Esophagus squamous epithelium (tissue), 5 donors: ENCODE measurements around the gene FNDC3B. TPM values are rescaled to one million over a fixed set of nuclear protein-coding genes. Genes with fewer than 3 reads are reported as not detected.
A peak's percentile ranks its signal among the peaks of the same experiment; 100 is the strongest.
"Not testable (repeated sequence)": the region's sequence is repeated elsewhere in the genome, so short reads cannot be mapped to it uniquely, and the experiment has no call there.

Experiments
- DNase-seq: peaks from one replicate; lab custom pipeline; 2025; lab: John Stamatoyannopoulos, UW
- H3K27ac ChIP-seq, 4 donors: fragments of 200-600 bp; sonication (generic); one replicate each; pipeline ENCODE4 v1.5.1; 2016 to 2019; ENCODE audit warnings: mild to moderate bottlenecking in 1 of 4
- H3K27me3 ChIP-seq, 4 donors: fragments of 200-600 bp; sonication (generic); 1 replicate in 3 of 4; 2 replicates in 1 of 4; pipeline versions ENCODE4 v1.5.1 to v1.6.0; 2017 to 2021; ENCODE audit warnings: antibody characterized with exemption in 1 of 4
- H3K36me3 ChIP-seq, 3 donors: fragments of 200-600 bp; sonication (generic); one replicate each; pipeline ENCODE4 v1.5.1; 2016 to 2019
- H3K4me1 ChIP-seq, 3 donors: fragments of 200-600 bp; sonication (generic); one replicate each; pipeline ENCODE4 v1.5.1; 2017 to 2019
- H3K4me3 ChIP-seq, 4 donors: fragments of 200-600 bp; sonication (generic); 1 replicate in 3 of 4; 2 replicates in 1 of 4; pipeline ENCODE4 v1.5.1; 2016 to 2019; ENCODE audit warnings: mild to moderate bottlenecking in 2 of 4, moderate library complexity in 1 of 4
- H3K9me3 ChIP-seq, 3 donors: fragments of 200-600 bp; sonication (generic); one replicate each; pipeline ENCODE4 v1.5.1; 2016 to 2019
- CTCF ChIP-seq, 6 experiments: fragments of 450-650 bp in 4 of 6; fragments of 200-600 bp in 2 of 6; sonication (generic) in 2 of 6; IDR thresholded peaks; one replicate each; pipeline ENCODE4 v1.5.1; 2016 to 2019; ENCODE audit warnings: antibody characterized with exemption in 6 of 6, mild to moderate bottlenecking in 4 of 6, moderate library complexity in 4 of 6
- POLR2A ChIP-seq, 4 donors: fragments of 450-650 bp; IDR thresholded peaks; one replicate each; pipeline ENCODE4 v1.6.1; 2017; ENCODE audit warnings: antibody characterized with exemption in 4 of 4, mild to moderate bottlenecking in 4 of 4, moderate library complexity in 3 of 4
- WGBS, 2 donors: methylation state at CpG; one replicate each; pipeline ENCODE4 v1.1.5; 2018; 5-methylcytosine and 5-hydroxymethylcytosine counted together
- intact Hi-C: fragments of 100-400 bp; cut with DNase I; formaldehyde crosslinking; loops from one replicate; pipeline ENCODE4 v1.15.0; 2022
- total RNA-seq, 4 donors: library from RNA; depleted of rRNA; stranded (reverse); fragments of >200 nt; gene quantifications; one replicate each; pipeline ENCODE4 v1.1.0, GENCODE V29; 2016
- donor health status: DM: yes; HTN: yes; CAD: no.

Gene FNDC3B
- total RNA-seq, 4 donors from 2014 or later: 7.7 to 44.3 (median 20.4) TPM

DNA sequence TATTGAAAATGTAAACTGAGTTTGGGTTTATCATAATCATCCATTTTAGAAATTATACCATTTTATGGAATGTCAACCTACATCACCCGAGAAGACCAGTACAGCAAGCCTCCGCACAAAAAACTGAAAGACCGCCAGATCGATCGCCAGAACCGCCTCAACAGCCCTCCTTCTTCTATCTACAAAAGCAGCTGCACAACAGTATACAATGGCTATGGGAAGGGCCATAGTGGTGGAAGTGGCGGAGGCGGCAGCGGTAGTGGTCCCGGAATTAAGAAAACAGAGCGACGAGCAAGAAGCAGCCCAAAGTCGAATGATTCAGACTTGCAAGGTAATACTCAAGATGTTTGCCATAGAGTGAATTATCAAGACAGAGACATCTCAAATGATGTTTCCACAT lies 211.8 kb downstream of the FNDC3B start:
- intact Hi-C loops: no loop called here
- no peaks in the 10 kb centered on the region for H3K27me3 ChIP-seq
- H3K9me3 ChIP-seq: no peaks in the 10 kb centered on the region
- no peak for TF ChIP-seq POLR2A (IDR thresholded peaks at IDR 0.05)
- TF ChIP-seq CTCF (IDR thresholded peaks at IDR 0.05): no peak
- H3K4me3 ChIP-seq: no peak overlapping the region
- no peak overlapping the region for H3K27ac ChIP-seq
- peaks cover 0 to 20% (median 0%) of the 10 kb centered on the region in 3 donors for H3K36me3 ChIP-seq
- peaks cover 0 to 20% (median 15%) of the 10 kb centered on the region in 3 donors for H3K4me1 ChIP-seq
- WGBS, 2 donors: 96 to 100% methylated on average over 13 of the region's 13 CpGs
- DNase-seq: no peak

GRCh38 chr3:172253200-172253599 lies 213.8 kb downstream of the FNDC3B start:
- WGBS, 2 donors: 86 to 90% methylated on average over 5 of the region's 5 CpGs
- H3K4me3 ChIP-seq: no peak overlapping the region
- peaks cover 0 to 28% (median 24%) of the 10 kb centered on the region in 3 donors for H3K4me1 ChIP-seq
- intact Hi-C loops: no loop called here
- TF ChIP-seq CTCF (IDR thresholded peaks at IDR 0.05): no peak
- TF ChIP-seq POLR2A (IDR thresholded peaks at IDR 0.05): no peak
- H3K9me3 ChIP-seq: no peaks in the 10 kb centered on the region
- H3K27me3 ChIP-seq: no peaks in the 10 kb centered on the region
- DNase-seq: no peak
- no peak overlapping the region for H3K27ac ChIP-seq
- peaks cover 0 to 15% (median 0%) of the 10 kb centered on the region in 3 donors for H3K36me3 ChIP-seq

DNA sequence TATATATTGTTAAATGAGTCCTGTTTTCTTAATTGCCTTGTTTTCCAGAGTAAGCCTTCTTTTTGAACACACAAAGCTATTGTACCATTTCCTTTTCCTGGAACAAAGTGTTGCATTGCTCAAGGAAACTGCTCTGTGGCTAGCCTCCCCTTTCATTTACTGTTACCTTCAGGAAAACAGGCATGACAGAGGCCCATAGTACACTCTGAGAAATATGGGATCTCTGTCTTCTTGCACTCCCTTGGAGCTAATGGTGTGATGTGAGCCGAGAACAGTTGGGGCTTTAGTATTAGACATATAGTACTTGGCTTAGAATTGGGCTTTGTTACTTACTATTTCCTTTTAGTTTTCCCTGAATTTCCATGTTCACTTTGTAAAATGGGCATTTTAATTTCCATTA lies 215.2 kb downstream of the FNDC3B start:
- Histone ChIP-seq H3K36me3 (peaks cover 0 to 15% (median 0%) of the 10 kb centered on the region in 3 donors), H3K4me1 (peaks cover 0 to 41% (median 35%) of the 10 kb centered on the region in 3 donors), H3K9me3 (no peaks in the 10 kb centered on the region), H3K27ac (peak overlapping the region in 3 of 4 donors; percentile 51 to 80 (median 73)), H3K27me3 (no peaks in the 10 kb centered on the region), H3K4me3 (no peak overlapping the region)
- WGBS, 2 donors: 85 to 100% methylated on average over 1 of the region's 1 CpG
- DNase-seq: no peak
- intact Hi-C loops: no loop called here
- no peak for TF ChIP-seq CTCF (IDR thresholded peaks at IDR 0.05)
- TF ChIP-seq POLR2A (IDR thresholded peaks at IDR 0.05): no peak

GRCh38 chr3:172255321-172255720 lies 215.9 kb downstream of the FNDC3B start:
- H3K9me3 ChIP-seq, DNase-seq, H3K4me3 ChIP-seq, H3K27me3 ChIP-seq, intact Hi-C loops: not testable (repeated sequence)
- Histone ChIP-seq H3K4me1 (peaks cover 0 to 49% (median 38%) of the 10 kb centered on the region in 3 donors), H3K36me3 (peaks cover 0 to 15% (median 0%) of the 10 kb centered on the region in 3 donors), H3K27ac (peak overlapping the region; percentile 21 to 86 (median 76))
- WGBS, 2 donors: 83 to 84% methylated on average over 7 to 10 of the region's 10 CpGs

DNA sequence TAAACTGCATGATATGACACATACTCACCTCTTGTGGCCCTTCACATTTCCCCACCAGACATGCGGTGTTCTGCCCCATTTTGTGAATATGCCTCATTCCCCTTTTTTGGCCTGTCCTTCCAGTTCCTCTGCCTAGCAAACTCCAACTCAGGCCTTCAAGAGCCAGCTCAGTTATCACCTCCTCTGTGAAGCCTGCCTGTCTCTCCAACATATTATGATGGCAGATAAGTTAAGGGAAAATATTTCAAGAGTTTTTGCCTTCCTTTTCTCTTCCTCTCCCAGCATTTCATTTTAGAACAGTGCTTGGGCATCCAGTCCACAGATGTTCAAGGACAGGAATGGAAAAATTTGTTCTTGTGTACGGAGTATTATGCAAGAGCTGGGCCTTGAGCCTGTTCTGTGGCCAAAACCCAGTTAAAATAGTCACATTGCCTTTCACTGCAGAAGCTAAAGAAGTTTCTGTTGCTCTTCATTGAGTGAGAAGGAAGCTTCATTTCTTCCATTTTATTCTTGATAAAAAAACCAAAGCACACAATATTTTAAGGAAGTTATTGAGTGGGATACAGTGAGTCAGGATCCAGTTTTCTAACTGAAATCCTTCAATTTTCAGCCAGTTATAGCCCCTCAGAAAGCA lies 216.8 kb downstream of the FNDC3B start:
- no peak overlapping the region for H3K4me3 ChIP-seq
- H3K9me3 ChIP-seq: no peaks in the 10 kb centered on the region
- no peak for TF ChIP-seq CTCF (IDR thresholded peaks at IDR 0.05)
- TF ChIP-seq POLR2A (IDR thresholded peaks at IDR 0.05): no peak
- WGBS, 2 donors: 54 to 82% methylated on average over 2 of the region's 2 CpGs
- intact Hi-C loops: no loop called here
- DNase-seq: no peak
- peaks cover 0 to 8% (median 0%) of the 10 kb centered on the region in 3 donors for H3K36me3 ChIP-seq
- H3K4me1 ChIP-seq: peaks cover 0 to 57% (median 40%) of the 10 kb centered on the region in 3 donors
- no peaks in the 10 kb centered on the region for H3K27me3 ChIP-seq
- H3K27ac ChIP-seq: peak overlapping the region; percentile 21 to 86 (median 76)
